MG63 (cell line): ENCODE measurements around the gene PHF14. TPM values are rescaled to one million over a fixed set of nuclear protein-coding genes. Genes with fewer than 3 reads are reported as not detected.

ENCODE experiments used
- DNase-seq: peaks from one replicate; pipeline ENCODE4 v3.0.0-alpha.2; 2020
- H3K27me3 ChIP-seq: fragments of 250-450 bp; sonication (Bioruptor Pico); 2 replicates; pipeline ENCODE4 v1.5.1; 2020; ENCODE audit warnings: mild to moderate bottlenecking, moderate library complexity
- H3K36me3 ChIP-seq: fragments of 250-450 bp; sonication (Bioruptor Pico); 2 replicates; pipeline ENCODE4 v1.5.1; 2020; ENCODE audit warnings: mild to moderate bottlenecking, moderate library complexity
- H3K4me3 ChIP-seq: fragments of 250-450 bp; sonication (Bioruptor Pico); 2 replicates; pipeline ENCODE4 v1.5.1; 2020; ENCODE audit warnings: mild to moderate bottlenecking, moderate library complexity
- H3K9me3 ChIP-seq: fragments of 250-450 bp; sonication (Bioruptor Pico); 2 replicates; pipeline ENCODE4 v1.5.1; 2020; ENCODE audit warnings: mild to moderate bottlenecking, moderate library complexity
- total RNA-seq: library from RNA; depleted of rRNA; stranded (reverse); fragments of >200 nt; shearing (Covaris generic); gene quantifications from 2 replicates; pipeline ENCODE4 v1.2.3, GENCODE V29; 2014; ENCODE audit warnings: low replicate concordance

PHF14 gene
- total RNA-seq, 1 experiment from 2014 or later: 17.2 TPM

GRCh38 chr7:11130601-11131000 is 156.9 kb downstream of the PHF14 start:
- no peaks in the 10 kb centered on the region for H3K9me3 ChIP-seq
- DNase-seq: no peak

GRCh38 chr7:11133436-11133959 is 159.8 kb downstream of the PHF14 start:
- H3K36me3 ChIP-seq: peaks cover 3% of the 10 kb centered on the region; the same call in 1 of the 2 replicates
- no peaks in the 10 kb centered on the region for H3K9me3 ChIP-seq
- no peak for DNase-seq
- H3K27me3 ChIP-seq: no peaks in the 10 kb centered on the region
- H3K4me3 ChIP-seq: no peak overlapping the region

More at GRCh38 chr7:11130601-11131000, 156.9 kb downstream of the PHF14 start:
- Histone ChIP-seq H3K36me3 (peaks cover 3% of the 10 kb centered on the region; the same call in 1 of the 2 replicates), H3K4me3 (no peak overlapping the region), H3K27me3 (no peaks in the 10 kb centered on the region)

- peaks cover 3% of the 10 kb centered on the region; the same call in 1 of the 2 replicates for H3K36me3 ChIP-seq
- H3K27me3 ChIP-seq: no peaks in the 10 kb centered on the region
- no peak overlapping the region for H3K4me3 ChIP-seq
- no peaks in the 10 kb centered on the region for H3K9me3 ChIP-seq
- no peak for DNase-seq
These were observed 161.9 kb downstream of the PHF14 start for GRCh38 chr7:11135573-11135972.

GRCh38 chr7:11141541-11141940 is 167.9 kb downstream of the PHF14 start:
- Histone ChIP-seq H3K4me3 (no peak overlapping the region), H3K36me3 (no peaks in the 10 kb centered on the region), H3K9me3 (no peaks in the 10 kb centered on the region), H3K27me3 (no peaks in the 10 kb centered on the region)
- no peak for DNase-seq

GRCh38 chr7:11153694-11154093 is 180.0 kb downstream of the PHF14 start:
- DNase-seq: no peak
- Histone ChIP-seq H3K4me3 (no peak overlapping the region), H3K36me3 (no peaks in the 10 kb centered on the region), H3K9me3 (no peaks in the 10 kb centered on the region), H3K27me3 (no peaks in the 10 kb centered on the region)

- Histone ChIP-seq H3K27me3 (no peaks in the 10 kb centered on the region), H3K36me3 (no peaks in the 10 kb centered on the region), H3K4me3 (no peak overlapping the region), H3K9me3 (no peaks in the 10 kb centered on the region)
- no peak for DNase-seq
These were observed 182.2 kb downstream of the PHF14 start for GRCh38 chr7:11155883-11156282.

GRCh38 chr7:11161499-11161898 is 187.8 kb downstream of the PHF14 start:
- Histone ChIP-seq H3K9me3 (no peaks in the 10 kb centered on the region), H3K4me3 (no peak overlapping the region), H3K27me3 (no peaks in the 10 kb centered on the region), H3K36me3 (no peaks in the 10 kb centered on the region)
- no peak for DNase-seq

GRCh38 chr7:11163220-11163619 is 189.5 kb downstream of the PHF14 start:
- Histone ChIP-seq H3K36me3 (no peaks in the 10 kb centered on the region), H3K27me3 (no peaks in the 10 kb centered on the region), H3K4me3 (no peak overlapping the region), H3K9me3 (no peaks in the 10 kb centered on the region)
- no peak for DNase-seq

GRCh38 chr7:11166051-11166450 is 192.4 kb downstream of the PHF14 start:
- H3K4me3 ChIP-seq: no peak overlapping the region
- no peaks in the 10 kb centered on the region for H3K9me3 ChIP-seq
- no peaks in the 10 kb centered on the region for H3K27me3 ChIP-seq
- DNase-seq: no peak
- no peaks in the 10 kb centered on the region for H3K36me3 ChIP-seq

- no peak for DNase-seq
- no peaks in the 10 kb centered on the region for H3K9me3 ChIP-seq
- no peaks in the 10 kb centered on the region for H3K36me3 ChIP-seq
- no peak overlapping the region for H3K4me3 ChIP-seq
- no peaks in the 10 kb centered on the region for H3K27me3 ChIP-seq
These were observed 195.0 kb downstream of the PHF14 start for GRCh38 chr7:11168650-11169170.

GRCh38 chr7:11170175-11170574 is 196.5 kb downstream of the PHF14 start:
- H3K36me3 ChIP-seq: no peaks in the 10 kb centered on the region
- no peaks in the 10 kb centered on the region for H3K27me3 ChIP-seq
- no peak for DNase-seq
- H3K4me3 ChIP-seq: no peak overlapping the region
- H3K9me3 ChIP-seq: no peaks in the 10 kb centered on the region

GRCh38 chr7:11170863-11171568 is 197.3 kb downstream of the PHF14 start:
- H3K4me3 ChIP-seq: no peak overlapping the region
- H3K36me3 ChIP-seq: no peaks in the 10 kb centered on the region
- no peaks in the 10 kb centered on the region for H3K9me3 ChIP-seq
- DNase-seq: no peak
- no peaks in the 10 kb centered on the region for H3K27me3 ChIP-seq

GRCh38 chr7:11171569-11172192 is 198.0 kb downstream of the PHF14 start:
- Histone ChIP-seq H3K27me3 (no peaks in the 10 kb centered on the region), H3K9me3 (no peaks in the 10 kb centered on the region), H3K36me3 (no peaks in the 10 kb centered on the region), H3K4me3 (no peak overlapping the region)
- DNase-seq: no peak

GRCh38 chr7:11172835-11173234 is 199.2 kb downstream of the PHF14 start:
- no peak for DNase-seq
- Histone ChIP-seq H3K27me3 (no peaks in the 10 kb centered on the region), H3K9me3 (no peaks in the 10 kb centered on the region), H3K36me3 (no peaks in the 10 kb centered on the region), H3K4me3 (no peak overlapping the region)

GRCh38 chr7:11175371-11175770 is 201.7 kb downstream of the PHF14 start:
- Histone ChIP-seq H3K4me3 (no peak overlapping the region), H3K36me3 (no peaks in the 10 kb centered on the region), H3K27me3 (no peaks in the 10 kb centered on the region), H3K9me3 (no peaks in the 10 kb centered on the region)
- DNase-seq: no peak

GRCh38 chr7:11175887-11176286 is 202.2 kb downstream of the PHF14 start:
- no peaks in the 10 kb centered on the region for H3K27me3 ChIP-seq
- no peaks in the 10 kb centered on the region for H3K36me3 ChIP-seq
- no peak for DNase-seq
- H3K9me3 ChIP-seq: no peaks in the 10 kb centered on the region
- H3K4me3 ChIP-seq: no peak overlapping the region

- no peaks in the 10 kb centered on the region for H3K36me3 ChIP-seq
- no peaks in the 10 kb centered on the region for H3K9me3 ChIP-seq
- no peak for DNase-seq
- H3K27me3 ChIP-seq: no peaks in the 10 kb centered on the region
- H3K4me3 ChIP-seq: no peak overlapping the region
These were observed 203.4 kb downstream of the PHF14 start for GRCh38 chr7:11176985-11177555.
